Epithelial cell of prostate (primary cell): Measurements from ENCODE around the gene FAM241B.

Source experiments
- DNase-seq: peaks from one replicate; pipeline ENCODE4 v3.0.0-alpha.2; 2011; ENCODE audit warnings: low read depth, low spot score
- H3K27ac ChIP-seq: fragments of 450-650 bp; 2 replicates; pipeline ENCODE4 v1.5.1; 2017; ENCODE audit warnings: mild to moderate bottlenecking

Gene FAM241B

GRCh38 chr10:69662901-69663300, 32.9 kb downstream of the FAM241B start:
- no peak for DNase-seq
- H3K27ac ChIP-seq = no peak overlapping the region

GRCh38 chr10:69663369-69663947, 33.4 kb downstream of the FAM241B start:
- DNase-seq = no peak
- H3K27ac ChIP-seq = no peak overlapping the region

- DNase-seq = no peak
- no peak overlapping the region for H3K27ac ChIP-seq
These were observed 35.6 kb downstream of the FAM241B start for GRCh38 chr10:69665474-69666320.

- DNase-seq = no peak
- no peak overlapping the region for H3K27ac ChIP-seq
These were observed 36.7 kb downstream of the FAM241B start for GRCh38 chr10:69666756-69667155.

- DNase-seq = no peak
These were observed 38.7 kb downstream of the FAM241B start for GRCh38 chr10:69668721-69669120.

GRCh38 chr10:69669409-69669808, 39.4 kb downstream of the FAM241B start:
- DNase-seq = no peak
- no peak overlapping the region for H3K27ac ChIP-seq

More at GRCh38 chr10:69668721-69669120, 38.7 kb downstream of the FAM241B start:
- H3K27ac ChIP-seq = no peak overlapping the region

GRCh38 chr10:69673521-69673920, 43.5 kb downstream of the FAM241B start:
- H3K27ac ChIP-seq = no peak overlapping the region
- DNase-seq = no peak

- no peak overlapping the region for H3K27ac ChIP-seq
- no peak for DNase-seq
These were observed 44.7 kb downstream of the FAM241B start for GRCh38 chr10:69674786-69675185.

GRCh38 chr10:69676301-69676700, 46.3 kb downstream of the FAM241B start:
- H3K27ac ChIP-seq = no peak overlapping the region
- no peak for DNase-seq

GRCh38 chr10:69677985-69678654, 48.1 kb downstream of the FAM241B start:
- H3K27ac ChIP-seq = no peak overlapping the region
- no peak for DNase-seq

GRCh38 chr10:69679736-69680135, 49.7 kb downstream of the FAM241B start:
- no peak for DNase-seq
- H3K27ac ChIP-seq = no peak overlapping the region

- no peak overlapping the region for H3K27ac ChIP-seq
- DNase-seq = no peak
These were observed 50.6 kb downstream of the FAM241B start for GRCh38 chr10:69680610-69681009.

- no peak for DNase-seq
- no peak overlapping the region for H3K27ac ChIP-seq
These were observed 51.4 kb downstream of the FAM241B start for GRCh38 chr10:69681436-69681835.

GRCh38 chr10:69682955-69683474, 53.0 kb downstream of the FAM241B start:
- H3K27ac ChIP-seq = no peak overlapping the region
- DNase-seq = no peak
